A549 (cell line): ENCODE measurements around the gene ADAMTS20. TPM values are rescaled to one million over a fixed set of nuclear protein-coding genes. Genes with fewer than 3 reads are reported as not detected.
A peak's percentile ranks its signal among the peaks of the same experiment; 100 is the strongest.

Experiments
- ATAC-seq, 2 experiments: fragments of 200-7000 bp in 1 of 2; fragments of >200 bp in 1 of 2; cut with Nextera tagmentation in 1 of 2; cut with Tn5 transposase in 1 of 2; 3 replicates each; pipeline versions ENCODE4 v1.8.0 to v1.9.1; 2018 to 2020; ENCODE audit warnings: mild to moderate bottlenecking in 1 of 2, moderate library complexity in 1 of 2
- CTCF ChIA-PET: fragments of 300-600 bp; sonication (Branson Sonifier 250); formaldehyde crosslinking; extraction: SDS; loops from one replicate; lab custom pipeline; 2021; ENCODE audit warnings: antibody characterized with exemption, inconsistent platforms; lab: Yijun Ruan, JAX
- POLR2A ChIA-PET: fragments of 350-600 bp; formaldehyde crosslinking; extraction: SDS; loops from one replicate; lab custom pipeline; 2021; ENCODE audit warnings: antibody characterized with exemption, inconsistent platforms; lab: Yijun Ruan, JAX
- DNase-seq, 2 experiments: peaks; one replicate each; pipeline versions ENCODE4 v3.0.0 to v3.0.0-alpha.2; 2011 to 2016; ENCODE audit warnings: low read depth in 1 of 2, low spot score in 1 of 2
- FAIRE-seq: peaks from 2 replicates; lab custom pipeline; 2011; peaks lifted over from hg19 to GRCh38; lab: Jason Lieb, UNC
- H3K27ac ChIP-seq, 2 experiments: fragments of >200 bp; sonication (Bioruptor Twin); formaldehyde crosslinking; 3 replicates each; pipeline ENCODE4 v1.5.1; 2016 to 2017
- H3K4me1 ChIP-seq: fragments of >200 bp; sonication (Bioruptor Twin); formaldehyde crosslinking; 3 replicates; pipeline ENCODE4 v1.6.1; 2016
- H3K4me2 ChIP-seq: fragments of >200 bp; sonication (Bioruptor Twin); formaldehyde crosslinking; 3 replicates; pipeline ENCODE4 v1.6.1; 2016
- H3K4me3 ChIP-seq: fragments of >200 bp; sonication (Bioruptor Twin); formaldehyde crosslinking; 3 replicates; pipeline ENCODE4 v1.5.1; 2016
- H3K9me3 ChIP-seq: fragments of >200 bp; sonication (Bioruptor Twin); formaldehyde crosslinking; 3 replicates; pipeline ENCODE4 v1.6.1; 2016
- CBX8 ChIP-seq: fragments of 200-600 bp; sonication (generic); IDR thresholded peaks from 2 replicates; pipeline ENCODE4 v1.6.1; 2016
- CEBPB ChIP-seq, 2 experiments: fragments of >200 bp in 1 of 2; sonication (Bioruptor Twin) in 1 of 2; formaldehyde crosslinking in 1 of 2; IDR thresholded peaks; 2 replicates each; pipeline ENCODE4 v1.6.1; 2012 to 2016
- CHD4 ChIP-seq: fragments of 200-600 bp; sonication (generic); IDR thresholded peaks from 2 replicates; pipeline ENCODE4 v1.6.1; 2016; ENCODE audit warnings: antibody characterized with exemption, mild to moderate bottlenecking, borderline replicate concordance
- EHMT2 ChIP-seq: fragments of 200-600 bp; sonication (generic); IDR thresholded peaks from 2 replicates; pipeline ENCODE4 v1.6.1; 2016; ENCODE audit warnings: antibody characterized with exemption, low read depth, mild to moderate bottlenecking, moderate library complexity
- FOSL2 ChIP-seq, 2 experiments: fragments of 450-650 bp in 1 of 2; fragments of >200 bp in 1 of 2; sonication (Bioruptor Twin) in 1 of 2; formaldehyde crosslinking; IDR thresholded peaks; 2 replicates each; pipeline versions ENCODE4 v1.5.0 to v1.6.1; 2016 to 2020; ENCODE audit warnings: mild to moderate bottlenecking in 1 of 2, moderate library complexity in 1 of 2
- GATA3 ChIP-seq: IDR thresholded peaks from 2 replicates; pipeline ENCODE4 v1.6.1; 2012; ENCODE audit warnings: borderline replicate concordance
- HOXB5 ChIP-seq: fragments of 250-450 bp; sonication (Bioruptor Pico); IDR thresholded peaks from 2 replicates; pipeline ENCODE4 v1.5.0; 2020; ENCODE audit warnings: mild to moderate bottlenecking, moderate library complexity
- MAFK ChIP-seq: fragments of 450-650 bp; IDR thresholded peaks from 2 replicates; pipeline ENCODE4 v1.6.1; 2014; ENCODE audit not compliant: partially characterized antibody
- NPAS2 ChIP-seq: fragments of 250-450 bp; sonication (Bioruptor Pico); IDR thresholded peaks from 2 replicates; pipeline ENCODE4 v1.8.0; 2022; ENCODE audit warnings: mild to moderate bottlenecking, moderate library complexity, borderline replicate concordance
- POLR2AphosphoS2 ChIP-seq: conservative IDR thresholded peaks from 2 replicates; pipeline ENCODE4 v1.6.1; 2012; ENCODE audit warnings: low read length, improper control_type of control experiment, inconsistent platforms
- RARB ChIP-seq: fragments of 250-450 bp; sonication (Bioruptor Pico); IDR thresholded peaks from 2 replicates; pipeline ENCODE4 v1.8.0; 2021; ENCODE audit warnings: mild to moderate bottlenecking, moderate library complexity
- ZFP36 ChIP-seq: fragments of 450-650 bp; IDR thresholded peaks from 2 replicates; pipeline ENCODE4 v1.6.1; 2014; ENCODE audit warnings: borderline replicate concordance; ENCODE audit not compliant: partially characterized antibody
- WGBS: methylation state at CpG from one replicate; pipeline ENCODE4 v1.1.6; 2017; ENCODE audit errors: missing lambda C conversion rate; 5-methylcytosine and 5-hydroxymethylcytosine counted together
- polyA plus RNA-seq, 4 experiments: library from polyadenylated mRNA; depleted of rRNA in 3 of 4; stranded (reverse); fragments of >200 nt; fragmentation: RNase III in 1 of 4; extraction: RNeasy Plus Mini Kit Qiagen cat#74134 plus additional on column Dnase treatment in 1 of 4; gene quantifications; 2 replicates in 3 of 4; 3 replicates in 1 of 4; pipeline ENCODE4 v1.2.3, GENCODE V29; 2011 to 2017
- TF ChIP-seq, protein P1 (sequence below): fragments of 150-350 bp; IDR thresholded peaks from 2 replicates; pipeline ENCODE4 v1.6.1; 2014; ENCODE audit warnings: low read depth, mild to moderate bottlenecking, low read length
- TF ChIP-seq, protein P2 (sequence below): fragments of 250-450 bp; sonication (Bioruptor Pico); IDR thresholded peaks from 2 replicates; pipeline ENCODE4 v1.5.0; 2020; ENCODE audit warnings: low read depth, mild to moderate bottlenecking, moderate library complexity
- TF ChIP-seq, protein P3 (sequence below): fragments of >200 bp; sonication (Bioruptor Twin); formaldehyde crosslinking; IDR thresholded peaks from 3 replicates; pipeline ENCODE4 v1.5.1; 2016
- TF ChIP-seq, protein P4 (sequence below): IDR thresholded peaks from 2 replicates; pipeline ENCODE4 v1.6.1; 2012; ENCODE audit warnings: low read depth, borderline replicate concordance

Gene ADAMTS20
- polyA plus RNA-seq, 2 of the 4 experiments (the other 2 are of a cell fraction) = not detected

DNA sequence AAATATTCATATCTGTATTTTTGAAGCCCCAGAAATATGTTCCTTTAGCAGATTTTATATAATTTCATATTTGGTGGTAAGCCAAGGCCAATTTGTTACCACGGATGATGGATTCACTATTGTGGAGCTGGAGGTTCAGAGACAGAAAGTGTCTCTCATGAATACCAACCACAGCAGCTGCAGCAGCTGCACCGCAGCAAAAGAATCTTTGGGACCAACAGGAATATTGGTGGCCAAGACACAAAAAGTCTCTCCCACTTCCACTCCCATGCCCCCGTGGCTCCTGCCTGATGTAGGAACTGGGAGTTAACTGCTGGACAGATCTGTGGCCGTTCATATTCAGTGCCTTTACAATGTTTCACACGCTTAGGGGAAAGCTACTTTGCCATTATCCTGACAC, 155.3 kb downstream of the ADAMTS20 start:
- ChIA-PET POLR2A (no interaction called here), CTCF (no interaction called here)
- FAIRE-seq = no peak

DNA sequence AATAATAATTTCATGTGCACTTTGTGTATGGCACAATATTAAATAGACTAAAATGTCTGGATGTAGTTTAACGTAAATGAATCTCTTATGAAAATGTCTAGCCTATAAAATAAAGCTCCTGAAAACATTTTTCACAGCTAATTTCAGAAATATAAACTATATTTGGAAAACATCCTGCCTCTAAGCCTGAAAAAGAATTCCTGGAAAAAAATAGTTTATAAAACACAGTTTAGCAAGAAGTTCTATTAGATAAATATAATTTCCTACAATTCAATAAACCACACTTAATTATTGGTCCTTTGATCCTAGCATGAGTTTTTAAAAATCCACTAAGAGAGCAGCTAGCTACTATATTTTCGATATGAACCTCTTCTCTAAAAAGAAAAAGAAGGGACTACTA, 159.9 kb downstream of the ADAMTS20 start:
- 1% methylated on average over 2 of the region's 2 CpGs for WGBS
- Histone ChIP-seq H3K27ac (no peak overlapping the region), H3K4me1 (no peaks in the 10 kb centered on the region), H3K9me3 (no peaks in the 10 kb centered on the region), H3K4me3 (no peak overlapping the region), H3K4me2 (no peak overlapping the region)
- POLR2A ChIA-PET = no interaction called here
- DNase-seq (no peak), ATAC-seq (no peak), FAIRE-seq (no peak)
- no peak for TF ChIP-seq NPAS2 (CRISPR knock-in tag)
- no peak for TF ChIP-seq CEBPB (IDR thresholded peaks at IDR 0.05)
- TF ChIP-seq FOSL2 (IDR thresholded peaks at IDR 0.05) = no peak
- TF ChIP-seq FOSL2 (CRISPR knock-in tag; IDR thresholded peaks at IDR 0.05) = no peak
- no peak for TF ChIP-seq ZFP36
- no peak for TF ChIP-seq RARB (CRISPR knock-in tag)
- TF ChIP-seq HOXB5 (CRISPR knock-in tag) = no peak
- TF ChIP-seq CBX8 = no peak
- TF ChIP-seq, protein P1, sequence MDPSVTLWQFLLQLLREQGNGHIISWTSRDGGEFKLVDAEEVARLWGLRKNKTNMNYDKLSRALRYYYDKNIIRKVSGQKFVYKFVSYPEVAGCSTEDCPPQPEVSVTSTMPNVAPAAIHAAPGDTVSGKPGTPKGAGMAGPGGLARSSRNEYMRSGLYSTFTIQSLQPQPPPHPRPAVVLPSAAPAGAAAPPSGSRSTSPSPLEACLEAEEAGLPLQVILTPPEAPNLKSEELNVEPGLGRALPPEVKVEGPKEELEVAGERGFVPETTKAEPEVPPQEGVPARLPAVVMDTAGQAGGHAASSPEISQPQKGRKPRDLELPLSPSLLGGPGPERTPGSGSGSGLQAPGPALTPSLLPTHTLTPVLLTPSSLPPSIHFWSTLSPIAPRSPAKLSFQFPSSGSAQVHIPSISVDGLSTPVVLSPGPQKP = no peak
- TF ChIP-seq, protein P2, sequence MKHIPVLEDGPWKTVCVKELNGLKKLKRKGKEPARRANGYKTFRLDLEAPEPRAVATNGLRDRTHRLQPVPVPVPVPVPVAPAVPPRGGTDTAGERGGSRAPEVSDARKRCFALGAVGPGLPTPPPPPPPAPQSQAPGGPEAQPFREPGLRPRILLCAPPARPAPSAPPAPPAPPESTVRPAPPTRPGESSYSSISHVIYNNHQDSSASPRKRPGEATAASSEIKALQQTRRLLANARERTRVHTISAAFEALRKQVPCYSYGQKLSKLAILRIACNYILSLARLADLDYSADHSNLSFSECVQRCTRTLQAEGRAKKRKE (CRISPR knock-in tag) = no peak
- TF ChIP-seq, protein P3, sequence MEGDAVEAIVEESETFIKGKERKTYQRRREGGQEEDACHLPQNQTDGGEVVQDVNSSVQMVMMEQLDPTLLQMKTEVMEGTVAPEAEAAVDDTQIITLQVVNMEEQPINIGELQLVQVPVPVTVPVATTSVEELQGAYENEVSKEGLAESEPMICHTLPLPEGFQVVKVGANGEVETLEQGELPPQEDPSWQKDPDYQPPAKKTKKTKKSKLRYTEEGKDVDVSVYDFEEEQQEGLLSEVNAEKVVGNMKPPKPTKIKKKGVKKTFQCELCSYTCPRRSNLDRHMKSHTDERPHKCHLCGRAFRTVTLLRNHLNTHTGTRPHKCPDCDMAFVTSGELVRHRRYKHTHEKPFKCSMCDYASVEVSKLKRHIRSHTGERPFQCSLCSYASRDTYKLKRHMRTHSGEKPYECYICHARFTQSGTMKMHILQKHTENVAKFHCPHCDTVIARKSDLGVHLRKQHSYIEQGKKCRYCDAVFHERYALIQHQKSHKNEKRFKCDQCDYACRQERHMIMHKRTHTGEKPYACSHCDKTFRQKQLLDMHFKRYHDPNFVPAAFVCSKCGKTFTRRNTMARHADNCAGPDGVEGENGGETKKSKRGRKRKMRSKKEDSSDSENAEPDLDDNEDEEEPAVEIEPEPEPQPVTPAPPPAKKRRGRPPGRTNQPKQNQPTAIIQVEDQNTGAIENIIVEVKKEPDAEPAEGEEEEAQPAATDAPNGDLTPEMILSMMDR = no peak
- no peak for TF ChIP-seq POLR2AphosphoS2
- TF ChIP-seq CHD4 = no peak
- TF ChIP-seq, protein P4, sequence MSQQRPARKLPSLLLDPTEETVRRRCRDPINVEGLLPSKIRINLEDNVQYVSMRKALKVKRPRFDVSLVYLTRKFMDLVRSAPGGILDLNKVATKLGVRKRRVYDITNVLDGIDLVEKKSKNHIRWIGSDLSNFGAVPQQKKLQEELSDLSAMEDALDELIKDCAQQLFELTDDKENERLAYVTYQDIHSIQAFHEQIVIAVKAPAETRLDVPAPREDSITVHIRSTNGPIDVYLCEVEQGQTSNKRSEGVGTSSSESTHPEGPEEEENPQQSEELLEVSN = no peak
- CTCF ChIA-PET = no interaction called here

More for the DNA sequence above, 155.3 kb downstream of the ADAMTS20 start:
- TF ChIP-seq EHMT2 (no peak), HOXB5 (CRISPR knock-in tag) (no peak), CHD4 (no peak), NPAS2 (CRISPR knock-in tag) (no peak)
- TF ChIP-seq, all 56 proteins: peak for 0
- Histone ChIP-seq H3K4me2 (no peak overlapping the region), H3K9me3 (no peaks in the 10 kb centered on the region), H3K4me1 (no peaks in the 10 kb centered on the region), H3K27ac (no peak overlapping the region), H3K4me3 (no peak overlapping the region)
- ATAC-seq (no peak), DNase-seq (no peak)
- WGBS = 19% methylated on average over 5 of the region's 5 CpGs

DNA sequence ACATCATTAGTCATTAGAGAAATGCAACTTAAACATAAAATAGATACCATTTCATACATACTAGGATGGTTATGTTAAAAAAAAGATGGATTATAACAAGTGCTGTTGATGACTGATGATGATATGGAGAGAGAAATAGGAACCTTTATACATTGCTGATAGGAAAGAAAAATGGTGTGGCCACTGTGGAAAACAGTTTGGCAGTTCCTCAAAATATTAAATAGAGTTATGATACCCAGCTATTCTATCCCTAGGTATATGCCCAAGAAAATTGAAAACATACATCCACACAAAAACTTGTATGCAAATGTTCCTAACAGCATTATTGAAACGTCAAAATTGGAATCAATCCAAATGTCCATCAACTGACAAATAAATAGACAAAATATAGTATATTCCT, 170.1 kb downstream of the ADAMTS20 start:
- no peak overlapping the region for H3K4me3 ChIP-seq
- TF ChIP-seq EHMT2 = no peak
- TF ChIP-seq, all 56 proteins: peak for 0
- FAIRE-seq = no peak
- CTCF ChIA-PET = interaction anchor here (0.6 kb wide), 1 partner anchor 1240 kb away, joined by 5 read pairs; no protein-coding TSS in a partner anchor
- no peak for ATAC-seq
- POLR2A ChIA-PET = no interaction called here
- Histone ChIP-seq H3K27ac (no peak overlapping the region), H3K4me1 (no peaks in the 10 kb centered on the region), H3K4me2 (no peak overlapping the region), H3K9me3 (peaks cover 8% of the 10 kb centered on the region; the same call in 2 of the 3 replicates)
- 0% methylated on average over 1 of the region's 1 CpG for WGBS
- DNase-seq = no peak

DNA sequence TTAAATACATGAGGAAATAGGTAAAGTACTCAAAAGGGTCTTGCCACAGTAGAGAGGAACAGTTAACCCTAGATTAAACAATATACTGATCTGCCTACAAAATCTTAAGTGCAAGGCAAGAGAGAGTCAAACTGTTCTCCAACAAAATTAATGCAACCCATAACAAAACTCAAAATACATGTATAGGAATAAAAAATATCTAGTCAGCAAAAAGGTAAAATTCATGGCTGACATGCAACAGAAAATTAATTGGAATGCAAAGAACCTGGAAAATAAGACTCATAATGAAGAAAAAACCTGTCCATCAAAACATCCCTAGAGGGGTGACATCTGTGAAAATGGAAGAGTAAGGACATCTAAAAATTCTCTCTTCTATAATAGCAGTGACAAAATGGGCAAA, 173.6 kb downstream of the ADAMTS20 start:
- Histone ChIP-seq H3K4me2 (no peak overlapping the region), H3K4me3 (no peak overlapping the region), H3K27ac (no peak overlapping the region), H3K4me1 (no peaks in the 10 kb centered on the region), H3K9me3 (peaks cover 8% of the 10 kb centered on the region; the same call in 2 of the 3 replicates)
- FAIRE-seq (no peak), DNase-seq (no peak), ATAC-seq (no peak)
- ChIA-PET CTCF (no interaction called here), POLR2A (no interaction called here)
- TF ChIP-seq GATA3 (no peak), MAFK (peak; percentile 76)
